Measurements from ENCODE around the gene RNF17. TPM values are rescaled to one million over a fixed set of nuclear protein-coding genes. Genes with fewer than 3 reads are reported as not detected.
"Not testable (repeated sequence)": the region's sequence is repeated elsewhere in the genome, so short reads cannot be mapped to it uniquely, and the experiment has no call there.

Gene RNF17
- total and polyA plus RNA-seq, 2 of the 8 experiments (the other 6 are each of a cell fraction or from before 2014, with no cell fraction given) = not detected

DNA sequence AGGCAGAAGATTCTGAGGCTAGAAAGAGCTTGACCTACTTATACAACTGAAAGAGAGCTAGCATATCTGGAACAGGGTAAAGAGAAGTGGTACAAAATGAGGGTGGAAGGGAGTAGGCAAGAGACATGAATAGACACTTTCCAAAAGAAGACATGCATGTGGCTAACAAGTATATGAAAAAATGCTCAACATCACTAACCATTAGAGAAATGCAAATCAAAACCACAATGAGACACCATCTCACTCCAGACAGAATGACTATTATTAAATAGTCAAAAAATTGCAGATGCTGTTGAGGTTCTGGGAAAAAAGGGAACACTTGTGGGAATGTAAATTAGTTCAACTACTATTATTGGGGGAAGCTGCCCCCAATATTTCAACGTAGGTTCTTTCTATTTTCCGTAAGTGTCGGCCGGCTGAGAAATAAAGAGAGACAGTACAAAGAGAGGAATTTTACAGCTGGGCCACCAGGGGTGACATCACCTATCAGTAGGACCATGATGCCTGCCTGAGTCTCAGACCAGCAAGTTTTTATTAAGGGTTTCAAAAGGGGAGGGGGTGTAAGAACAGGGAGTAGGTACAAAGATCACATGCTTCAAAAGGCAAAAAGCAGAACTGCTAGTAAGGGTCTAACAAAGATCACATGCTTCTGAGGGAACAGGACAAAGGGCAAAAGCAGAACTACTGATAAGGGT lies 32.9 kb upstream of the RNF17 start:
- H2BK120ac ChIP-seq (replicated peaks; ENCODE audit: low read depth, low read length); H4K20me1 ChIP-seq (replicated peaks in 1 of 2; ENCODE audit: control insufficient read depth in 1 of 2, insufficient read depth in 2 of 2, low read length in 2 of 2); H4K5ac ChIP-seq (ENCODE audit: insufficient read length, low read depth, low read length); H3K23ac ChIP-seq (ENCODE audit: insufficient read length); FAIRE-seq; H3K14ac ChIP-seq (ENCODE audit: insufficient read length); POLR2A ChIA-PET (ENCODE audit: partially characterized antibody); H3K36me3 ChIP-seq (ENCODE audit: control insufficient read depth in 2 of 4, insufficient read depth in 4 of 4, low read length in 3 of 4); H3K9ac ChIP-seq (replicated peaks in 1 of 4; ENCODE audit: extremely low read depth in 1 of 4, low read depth in 3 of 4, low read length in 3 of 4); H2BK12ac ChIP-seq (ENCODE audit: low read depth, low read length); H3K56ac ChIP-seq (replicated peaks; ENCODE audit: insufficient read length, low read depth, low read length); H4K8ac ChIP-seq (ENCODE audit: extremely low read depth, insufficient read depth, low read length); H3K4me2 ChIP-seq (ENCODE audit: insufficient read depth in 1 of 2, low read depth in 2 of 2, low read length in 2 of 2); H3K79me1 ChIP-seq (ENCODE audit: low read depth, low read length); H2AFZ ChIP-seq (ENCODE audit: low read length); H2AK5ac ChIP-seq (ENCODE audit: low read depth, low read length); H3K79me2 ChIP-seq (ENCODE audit: control insufficient read depth in 1 of 2, insufficient read depth in 2 of 2, low read length in 2 of 2); H2BK15ac ChIP-seq (ENCODE audit: low read length); H3K4me1 ChIP-seq (replicated peaks in 1 of 4; ENCODE audit: control insufficient read depth in 3 of 4, insufficient read depth in 4 of 4, low read length in 3 of 4); H2BK20ac ChIP-seq (ENCODE audit: low read length); H3K4ac ChIP-seq (replicated peaks; ENCODE audit: insufficient read length, low read depth, low read length); DNase-seq (ENCODE audit: low read depth in 1 of 2, low spot score in 2 of 2); H3K27ac ChIP-seq (ENCODE audit: low read depth, low read length); H3K27me3 ChIP-seq (replicated peaks in 1 of 4; ENCODE audit: control insufficient read depth in 3 of 4, extremely low read depth in 1 of 4, insufficient read depth in 3 of 4, low read length in 3 of 4); H3K18ac ChIP-seq (ENCODE audit: extremely low read depth, low read length); H4K91ac ChIP-seq (replicated peaks; ENCODE audit: insufficient read length, low read length); H2BK5ac ChIP-seq (ENCODE audit: low read depth, low read length); H3K23me2 ChIP-seq (ENCODE audit: low read depth, low read length); H3K4me3 ChIP-seq (ENCODE audit: extremely low read depth in 1 of 4, insufficient read depth in 2 of 4, low read depth in 3 of 4, low read length in 4 of 4); H3K9me3 ChIP-seq (ENCODE audit: insufficient read depth in 2 of 2, low read depth in 1 of 2, low read length in 1 of 2): not testable (repeated sequence)
- CTCF ChIA-PET (ENCODE audit: partially characterized antibody) = interaction anchor here (0.9 kb wide), 1 partner anchor 12 kb away, joined by 6 read pairs; no protein-coding TSS in a partner anchor
- WGBS, 2 experiments (ENCODE audit: extremely low coverage in 1 of 2, insufficient coverage in 1 of 2, insufficient read length in 1 of 2, insufficient replicate concordance in 2 of 2, low coverage in 1 of 2, low lambda C conversion rate in 2 of 2, missing lambda C conversion rate in 1 of 2) = 93% methylated on average over 4 of the region's 4 CpGs; no CpG with 5 or more reads in 1 of the 2 experiments
